ENCODE results near the gene LIPA.
"Not testable (repeated sequence)": the region's sequence is repeated elsewhere in the genome, so short reads cannot be mapped to it uniquely, and the experiment has no call there.

The LIPA gene

DNA sequence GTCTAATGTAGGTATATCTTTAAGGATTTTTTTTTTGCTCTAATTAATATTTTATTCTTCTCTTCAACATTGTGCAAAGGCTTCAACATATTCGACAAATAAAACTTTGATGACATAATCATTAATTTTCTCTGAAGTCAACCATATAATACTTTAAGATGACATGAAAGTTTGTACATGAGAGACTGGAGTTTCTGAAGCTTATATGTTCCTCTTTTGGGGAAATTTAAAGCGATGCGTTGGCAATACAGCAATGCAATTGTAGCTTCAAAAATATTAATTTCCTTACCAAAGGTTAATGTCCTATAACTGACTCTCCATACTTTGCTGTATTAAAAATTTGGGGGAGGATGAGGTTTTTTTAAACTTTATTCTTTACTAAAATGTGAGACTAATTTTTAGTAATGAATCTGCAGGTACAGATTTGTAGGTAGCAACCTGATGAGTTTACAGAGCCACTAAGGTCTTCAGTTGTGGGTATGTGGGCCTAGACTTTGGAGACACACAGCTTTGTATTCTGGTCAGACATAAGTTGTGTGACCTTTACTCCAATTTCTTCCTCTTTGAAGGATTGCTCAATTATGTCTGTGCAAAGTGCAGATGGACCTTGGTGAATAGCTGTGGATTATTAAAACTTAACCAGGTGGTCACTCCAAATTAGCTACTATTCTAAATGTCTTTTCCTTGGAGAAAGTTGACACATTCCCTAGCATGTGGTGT, 18.0 kb upstream of the LIPA start:
- DNase-seq: no peak

DNA sequence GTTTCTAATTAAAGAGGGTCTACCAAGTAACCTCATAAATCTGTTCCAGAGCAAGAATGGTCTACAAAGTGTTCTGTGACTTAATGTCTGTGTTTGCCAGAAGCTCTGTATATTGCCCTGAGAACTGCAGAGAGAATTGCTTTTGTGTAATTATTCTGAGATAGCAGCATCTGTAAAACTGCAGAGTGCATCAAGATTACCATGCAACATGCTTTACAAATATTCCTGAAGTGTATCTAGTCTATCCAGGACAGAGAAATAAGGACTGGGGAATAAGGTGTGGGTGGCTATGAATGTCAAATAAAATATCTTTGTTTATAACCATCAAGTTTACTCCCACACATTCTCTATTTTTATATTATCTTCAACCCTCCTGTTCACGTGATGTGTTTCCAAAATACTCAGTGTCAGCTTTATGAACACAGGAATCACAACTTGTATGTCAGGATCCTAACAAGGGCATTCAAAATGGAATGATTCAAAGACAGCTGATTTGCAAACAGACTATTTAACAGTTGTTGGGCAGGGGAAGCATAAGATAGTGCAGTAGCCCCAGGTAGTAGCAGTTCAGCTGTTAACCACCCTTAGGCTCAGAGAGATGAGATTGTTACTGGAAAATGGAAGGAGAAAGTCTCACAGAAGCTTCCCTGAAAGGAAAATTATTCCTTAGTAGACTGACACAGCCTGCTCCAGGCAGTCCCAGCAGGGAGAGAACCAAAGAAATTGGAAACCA, 15.3 kb upstream of the LIPA start:
- DNase-seq: no peak

DNA sequence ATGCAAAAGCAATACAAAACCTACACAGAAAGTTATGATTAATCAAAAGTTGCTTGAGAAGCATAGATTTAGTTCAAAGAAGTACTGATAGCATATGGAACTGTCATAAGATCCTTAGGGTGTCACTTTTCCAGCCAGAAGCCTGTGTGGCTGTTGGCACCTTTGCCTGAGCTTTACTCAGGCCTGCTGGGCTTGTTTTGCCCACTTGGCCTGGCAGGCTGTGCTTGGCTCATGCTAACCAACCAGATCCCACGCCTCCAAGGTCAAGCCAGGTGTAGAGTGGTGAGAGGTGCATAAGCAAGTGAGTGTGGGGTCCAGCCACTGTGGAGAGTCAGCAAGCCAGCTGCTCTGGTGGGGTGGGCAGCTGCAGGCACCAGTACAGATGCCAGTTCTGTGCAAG, 12.0 kb upstream of the LIPA start:
- no peak for DNase-seq

DNA sequence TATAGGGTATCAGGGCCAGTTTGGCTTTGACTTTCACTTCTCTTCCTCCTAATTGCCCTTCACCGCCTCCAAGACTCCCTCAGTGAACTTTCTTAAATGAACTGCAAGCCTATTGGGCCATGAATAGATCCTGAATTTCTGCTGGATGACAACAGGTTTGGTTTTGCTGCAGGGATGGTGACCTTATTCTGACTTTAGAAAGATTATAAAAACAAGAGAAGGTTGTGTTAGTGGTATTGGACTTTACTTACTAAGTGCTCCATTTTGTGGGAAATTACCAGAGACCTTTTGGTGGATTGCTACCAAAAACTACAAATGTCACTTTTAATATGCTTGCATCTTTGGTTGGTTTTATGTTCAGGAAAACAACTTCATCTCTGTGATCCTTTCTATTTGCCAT, 11.5 kb upstream of the LIPA start:
- no peak for DNase-seq

DNA sequence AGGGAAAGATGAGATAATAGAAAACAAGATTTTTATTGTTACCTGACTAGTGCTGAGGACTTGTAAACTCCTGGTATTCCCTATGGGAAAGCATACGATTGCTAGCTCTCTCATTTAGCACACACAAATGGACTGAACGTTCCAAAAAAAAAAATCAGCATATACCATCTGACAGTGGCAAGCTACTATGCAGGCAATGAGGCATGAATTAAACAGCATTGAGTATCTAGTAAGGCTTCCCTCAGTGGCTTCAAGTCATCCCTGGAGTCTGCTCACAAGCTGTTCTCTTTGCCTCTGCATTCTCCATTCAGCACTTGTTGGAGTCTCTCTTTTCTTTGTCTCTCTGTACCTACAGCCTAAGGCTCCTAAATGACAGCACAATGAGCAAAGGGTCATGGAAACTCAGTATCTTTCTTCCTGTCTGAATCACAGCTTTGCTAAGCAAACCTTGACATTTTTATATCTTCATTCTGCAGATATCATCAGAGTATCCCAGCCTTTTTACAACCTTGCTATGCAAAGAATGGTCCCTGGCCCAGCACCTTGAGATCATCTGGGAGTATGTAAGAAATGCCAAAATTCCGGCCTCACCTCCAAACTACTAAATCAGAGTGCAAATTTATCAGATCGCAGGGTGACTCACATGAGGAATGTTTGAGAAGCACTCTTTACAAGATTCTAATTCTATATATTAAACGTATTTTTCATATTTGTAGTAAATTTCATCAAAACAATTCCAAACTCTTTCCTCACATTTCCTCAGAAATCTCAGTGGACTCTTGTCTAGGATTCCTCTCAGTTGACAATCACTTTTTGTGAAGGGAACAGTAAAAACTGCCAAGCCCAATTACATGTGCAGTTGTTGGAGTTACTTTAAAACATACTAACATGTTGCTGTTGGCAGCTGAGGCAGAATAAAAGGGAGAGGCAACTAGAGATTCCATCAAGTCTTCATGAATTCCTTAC, 10.8 kb upstream of the LIPA start:
- peak; percentile 91 for DNase-seq

DNA sequence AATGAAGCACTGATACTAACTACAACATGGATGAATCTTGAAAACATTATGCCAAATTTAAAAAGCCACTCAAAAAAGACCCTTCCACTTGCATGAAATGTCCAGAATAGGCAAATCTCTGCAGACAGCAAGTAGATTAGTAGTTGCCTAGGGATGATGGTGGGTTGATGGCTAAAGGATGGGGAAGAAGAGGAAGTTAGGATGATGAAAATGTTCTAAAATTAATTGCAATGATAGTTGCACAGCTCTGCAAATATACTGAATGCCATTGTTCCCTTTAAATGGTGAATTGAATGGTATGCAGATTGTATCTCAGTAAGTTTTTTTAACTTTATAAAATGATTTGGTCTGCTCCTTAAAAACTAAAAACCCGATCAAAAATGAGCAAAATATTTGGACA, 7.3 kb upstream of the LIPA start:
- no peak for DNase-seq

DNA sequence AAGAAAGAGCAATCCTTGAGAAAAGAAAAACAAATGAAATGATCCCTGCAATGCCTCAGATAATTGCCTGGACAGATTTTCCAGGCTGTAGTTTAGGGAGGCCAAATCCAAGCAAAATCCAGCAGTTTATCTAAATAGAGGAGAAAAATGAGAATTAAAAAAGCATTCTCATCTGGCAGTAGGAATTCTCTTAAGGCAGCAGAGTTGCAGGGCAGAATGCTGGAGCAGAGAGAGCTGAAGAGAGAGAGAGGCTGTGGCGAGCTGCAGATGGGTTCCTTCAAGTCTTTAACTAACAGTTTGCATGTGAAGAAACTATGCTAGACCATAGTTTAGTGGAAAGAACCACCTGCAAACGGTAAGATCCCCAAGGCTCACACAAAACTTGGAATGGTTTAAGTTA, 6.0 kb upstream of the LIPA start:
- no peak for DNase-seq

DNA sequence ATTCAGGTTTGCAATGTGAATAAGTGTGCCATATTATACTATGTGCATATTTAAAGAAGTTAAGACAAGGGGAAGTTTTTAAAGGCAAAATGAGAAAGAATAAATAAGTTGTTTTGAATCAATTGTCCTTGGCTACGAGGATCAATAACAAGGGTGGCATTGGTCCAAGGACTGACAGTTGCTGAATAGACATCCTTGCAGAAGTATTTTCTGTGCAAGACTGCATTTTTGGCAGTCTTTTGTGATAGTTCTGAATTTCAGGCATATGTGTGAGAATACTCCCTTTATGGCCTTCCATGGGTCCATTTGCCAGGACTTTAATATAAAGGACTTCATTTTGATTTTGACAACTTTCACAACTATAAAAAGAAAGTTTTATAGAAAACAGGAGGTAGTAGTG, 5.4 kb upstream of the LIPA start:
- no peak for DNase-seq

DNA sequence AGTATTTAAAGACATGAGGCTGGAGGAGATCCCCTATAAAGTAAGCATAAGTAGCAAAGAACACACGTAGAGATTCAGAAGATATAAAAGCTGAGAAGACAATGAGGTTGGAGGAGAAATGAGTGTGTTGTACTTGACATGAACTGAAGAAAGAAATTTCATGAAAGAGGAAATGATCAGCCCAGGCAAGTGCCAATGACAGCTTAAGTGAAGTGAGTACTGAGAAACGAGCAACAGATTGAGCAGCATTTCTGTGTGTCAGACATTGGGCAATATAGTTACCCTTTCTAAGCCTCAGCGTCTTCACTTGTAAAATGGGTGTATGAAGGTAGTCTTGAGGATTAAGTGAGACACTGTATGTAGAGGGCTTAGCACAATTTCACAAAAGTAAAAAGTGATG, 4.8 kb upstream of the LIPA start:
- no peak for DNase-seq

DNA sequence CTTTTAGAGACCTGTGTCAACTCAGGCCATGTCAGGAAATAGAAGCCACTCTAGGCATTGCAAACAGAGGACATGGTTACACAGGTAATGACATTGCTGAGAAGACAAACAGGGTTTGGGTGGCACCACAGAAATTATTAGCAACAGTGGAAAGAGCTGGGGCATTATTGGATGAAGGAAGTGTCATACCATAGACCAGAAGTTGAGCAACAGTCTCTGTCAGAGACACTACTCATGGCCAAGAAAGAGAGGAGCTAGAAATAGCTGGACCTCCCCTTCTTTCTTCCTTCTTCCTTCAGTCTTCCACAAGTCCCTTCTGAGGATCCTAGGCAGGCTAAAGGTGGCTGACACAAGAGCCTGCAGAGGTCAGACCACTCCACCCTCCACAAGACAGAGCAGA, 4.2 kb upstream of the LIPA start:
- DNase-seq: no peak

DNA sequence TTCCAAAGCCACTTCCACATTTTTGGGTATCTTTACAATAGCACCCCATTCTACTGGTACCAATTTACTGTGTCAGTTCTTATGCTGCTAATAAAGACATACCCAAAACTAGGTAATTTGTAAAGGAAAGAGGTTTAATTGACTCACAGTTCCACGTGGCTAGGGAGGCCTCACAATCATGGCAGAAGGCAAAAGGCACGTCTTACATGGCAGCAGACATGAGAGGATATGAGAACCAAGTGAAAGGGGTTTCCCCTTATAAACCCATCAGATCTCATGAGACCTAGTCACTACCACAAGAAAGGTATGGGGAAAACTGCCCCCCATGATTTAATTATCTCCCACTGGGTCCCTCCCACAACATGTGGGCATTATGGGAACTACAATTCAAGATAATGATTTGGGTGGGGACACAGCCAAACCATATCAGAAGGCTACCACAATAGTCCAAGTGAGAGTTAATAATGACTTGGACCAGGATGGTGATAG, 3.6 kb upstream of the LIPA start:
- DNase-seq: not testable (repeated sequence)

DNA sequence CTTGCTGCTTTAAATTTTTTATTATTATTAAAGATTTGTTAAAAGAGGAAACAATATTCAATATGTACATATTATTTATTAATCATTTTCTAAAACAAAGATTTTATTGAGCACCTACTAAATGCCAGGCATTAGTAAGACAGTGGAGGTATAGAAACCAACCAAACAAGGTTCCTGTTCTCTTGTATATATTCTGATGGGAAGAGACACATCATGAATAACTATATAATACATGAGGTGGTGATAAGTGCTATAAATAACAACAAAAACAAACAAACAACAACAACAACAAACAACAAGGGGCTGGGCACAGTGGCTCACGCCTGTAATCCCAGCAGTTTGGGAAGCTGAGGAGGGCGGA, 630 bp upstream of the LIPA start:
- DNase-seq: no peak

DNA sequence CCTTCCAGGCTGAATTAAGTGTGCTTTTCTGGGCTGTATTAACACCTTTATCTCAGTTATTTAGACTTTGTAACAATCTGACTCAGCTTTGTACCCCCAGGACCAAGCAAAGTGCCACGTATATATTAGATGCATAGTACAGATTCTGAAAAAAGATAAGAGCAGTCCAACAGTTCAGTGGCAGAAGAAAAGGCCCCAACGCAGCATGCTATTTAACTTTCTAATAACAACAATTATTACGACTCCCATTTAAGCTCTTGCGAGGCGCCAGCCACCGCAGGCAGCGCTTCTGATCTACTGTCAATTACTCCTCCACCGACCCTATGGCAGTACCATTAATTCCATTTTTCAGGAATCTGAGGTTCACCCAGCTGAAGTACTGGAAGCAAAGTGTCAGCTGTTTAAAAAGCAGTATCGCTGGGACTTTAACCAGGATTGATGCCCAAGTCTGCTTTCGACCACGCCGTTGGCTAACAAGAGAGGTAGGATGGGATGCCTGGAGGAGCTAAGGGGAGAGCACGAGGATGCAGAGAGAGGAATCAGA, 638 bp downstream of the LIPA start:
- no peak for DNase-seq

DNA sequence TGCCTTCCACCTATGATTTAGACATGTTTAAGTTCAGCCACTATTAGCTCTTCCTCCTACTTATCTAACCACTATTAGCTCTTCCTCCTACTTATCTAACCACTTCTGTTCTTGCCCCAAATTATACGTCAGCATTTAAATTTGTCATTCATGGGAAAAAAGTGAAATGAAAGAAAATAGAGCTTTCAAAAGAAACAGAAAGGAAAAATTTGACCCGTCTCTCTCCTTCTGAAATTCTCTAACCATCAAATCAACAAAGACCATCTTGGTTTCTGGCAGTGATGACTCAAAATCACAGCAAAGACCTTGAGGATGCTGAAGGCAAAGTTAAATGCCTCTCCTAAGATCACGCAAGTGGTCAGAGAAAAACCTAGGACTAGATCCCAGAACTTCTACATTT, 2.6 kb downstream of the LIPA start:
- DNase-seq: no peak

DNA sequence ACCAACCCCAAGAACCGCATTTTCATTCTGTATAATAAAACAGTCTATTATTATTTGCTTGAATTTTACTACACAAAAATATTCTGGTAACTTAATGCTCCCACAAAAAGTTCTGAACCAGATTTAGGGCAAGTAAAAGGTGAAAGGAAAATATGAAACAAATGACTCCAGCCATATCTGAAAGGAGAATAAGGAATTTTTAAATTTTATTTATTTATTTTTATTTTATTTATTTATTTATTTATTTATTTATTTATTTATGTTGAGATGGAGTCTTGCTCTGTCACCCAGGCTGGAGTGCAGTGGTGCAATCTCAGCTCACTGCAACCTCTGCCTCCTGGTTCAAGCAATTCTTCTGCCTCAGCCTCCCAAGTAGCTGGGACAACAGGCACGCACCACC, 4.0 kb downstream of the LIPA start:
- not testable (repeated sequence) for DNase-seq

DNA sequence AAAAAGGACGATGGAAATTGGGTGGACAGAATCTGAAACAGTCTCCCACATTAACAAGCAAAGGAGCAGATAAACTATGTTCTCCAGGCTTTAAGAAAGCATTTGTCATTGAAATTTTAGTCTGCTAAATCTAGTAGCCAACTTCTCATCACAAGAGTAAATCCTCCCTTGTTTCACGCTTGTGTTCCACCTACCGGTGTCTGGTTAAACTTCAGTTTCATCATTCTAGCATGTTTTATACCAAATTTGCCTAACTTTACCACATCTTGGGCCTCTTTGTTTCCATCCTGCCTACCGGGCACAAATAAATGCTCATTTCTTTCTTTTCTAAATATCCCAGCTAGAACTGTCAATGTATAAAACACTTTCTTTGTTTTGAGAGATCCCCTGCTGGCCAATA, 5.8 kb downstream of the LIPA start:
- no peak for DNase-seq

DNA sequence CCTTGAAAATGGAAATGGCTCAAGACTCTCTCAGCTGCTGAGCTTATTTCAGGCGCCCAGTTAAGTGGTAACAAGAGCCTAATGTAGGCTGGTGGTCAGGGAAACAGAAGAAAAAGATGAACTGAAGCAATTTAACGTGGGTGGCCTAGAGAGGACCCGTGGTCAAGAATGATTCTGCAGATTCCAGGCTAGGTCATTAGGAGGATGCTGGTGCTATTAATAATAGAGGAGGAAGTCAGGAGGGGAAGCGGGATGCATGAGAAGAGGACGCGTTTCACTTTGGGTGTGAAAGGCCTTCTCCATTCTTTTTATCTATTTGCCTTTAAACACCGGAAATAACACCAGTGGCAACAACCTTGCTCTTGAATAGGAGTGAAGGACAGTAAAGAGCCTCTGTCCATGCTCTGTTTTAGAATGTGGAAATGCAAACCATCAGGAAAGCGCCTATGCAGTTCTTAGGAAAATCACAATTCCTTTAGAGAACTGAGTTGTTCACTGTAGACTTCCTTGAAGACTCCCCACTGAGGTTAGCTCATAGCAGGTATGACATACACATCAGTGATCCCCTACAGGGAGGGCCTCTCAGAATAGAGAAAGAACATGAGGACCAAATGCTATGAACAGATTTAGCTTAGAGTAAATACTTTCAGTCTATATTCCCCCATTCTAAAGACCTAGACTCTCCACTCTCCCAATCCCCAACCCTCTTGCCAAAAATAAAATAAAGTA, 8.6 kb downstream of the LIPA start:
- DNase-seq: no peak

DNA sequence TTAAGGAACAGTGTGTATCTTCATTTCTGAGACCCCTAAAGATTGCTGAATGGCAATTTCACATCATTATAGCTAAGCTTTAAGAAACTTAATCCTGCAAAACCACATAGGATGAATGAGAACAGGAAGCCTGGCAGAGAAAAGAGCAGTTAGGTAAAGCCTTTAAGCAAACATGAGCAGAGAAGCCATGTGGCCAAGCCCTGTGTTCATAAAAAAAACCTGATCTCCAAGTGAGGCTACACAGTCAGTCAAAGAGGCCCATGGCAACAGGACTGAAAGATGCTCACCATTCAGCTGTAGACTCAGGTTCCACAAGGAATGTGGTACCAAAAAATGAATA, 9.3 kb downstream of the LIPA start:
- no peak for DNase-seq

DNA sequence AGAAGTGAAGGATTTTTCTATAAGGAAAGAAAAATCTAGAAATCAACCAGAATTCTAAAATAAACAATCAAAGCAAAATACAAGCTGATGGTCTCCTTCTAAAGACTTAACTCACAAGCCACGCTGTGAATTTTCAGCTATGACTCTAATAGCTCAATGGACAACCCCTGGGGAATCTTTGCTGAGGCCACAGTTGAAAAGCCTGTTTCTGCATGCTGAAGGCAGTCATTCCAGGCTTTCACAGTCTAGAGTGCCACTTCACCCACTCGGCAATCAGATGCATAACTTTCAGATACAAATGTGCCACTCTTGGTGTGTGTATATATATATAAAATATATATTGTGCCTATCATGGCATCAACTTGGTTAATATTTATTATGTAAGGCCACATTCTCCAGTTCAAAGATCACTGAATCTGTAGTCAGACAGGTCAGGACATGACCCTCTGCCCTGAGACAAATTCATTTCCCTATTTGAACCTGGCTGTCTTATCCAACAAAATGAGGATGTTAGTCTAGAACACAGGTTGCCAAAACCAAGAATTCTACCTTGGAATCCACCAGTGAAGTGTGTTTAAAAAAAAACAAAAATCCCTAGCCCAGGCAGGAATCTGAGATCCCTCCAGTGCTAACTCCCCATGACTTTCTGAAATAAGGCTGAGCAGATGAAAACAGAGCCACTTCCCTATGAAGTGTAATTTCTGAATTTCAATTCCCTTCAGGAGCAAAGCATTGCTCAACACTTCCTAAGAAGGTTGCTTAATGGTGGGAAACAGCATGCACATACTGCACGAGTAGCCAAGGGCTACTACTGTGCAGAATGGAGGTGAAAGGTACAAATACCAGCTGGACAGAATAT, 9.9 kb downstream of the LIPA start:
- no peak for DNase-seq

DNA sequence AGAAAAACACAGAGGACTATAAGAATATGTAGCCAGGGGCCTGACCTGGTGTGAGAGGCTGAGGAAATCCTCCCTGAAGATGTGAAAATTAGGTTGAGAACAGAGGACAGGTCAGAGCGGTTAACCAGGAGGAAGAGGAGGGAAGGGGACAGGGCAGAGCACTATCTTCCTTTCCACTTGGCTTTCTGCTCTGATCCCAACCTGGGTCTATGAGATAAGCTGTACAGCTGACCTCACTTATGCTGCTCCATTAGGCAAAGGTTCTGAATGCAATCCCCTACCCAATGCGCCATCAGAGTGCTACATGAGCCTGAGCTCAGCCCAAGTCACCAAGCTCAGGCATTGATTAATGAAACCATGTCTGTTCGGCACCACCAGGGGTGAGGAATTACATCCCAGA, 10.5 kb downstream of the LIPA start:
- DNase-seq: no peak

DNA sequence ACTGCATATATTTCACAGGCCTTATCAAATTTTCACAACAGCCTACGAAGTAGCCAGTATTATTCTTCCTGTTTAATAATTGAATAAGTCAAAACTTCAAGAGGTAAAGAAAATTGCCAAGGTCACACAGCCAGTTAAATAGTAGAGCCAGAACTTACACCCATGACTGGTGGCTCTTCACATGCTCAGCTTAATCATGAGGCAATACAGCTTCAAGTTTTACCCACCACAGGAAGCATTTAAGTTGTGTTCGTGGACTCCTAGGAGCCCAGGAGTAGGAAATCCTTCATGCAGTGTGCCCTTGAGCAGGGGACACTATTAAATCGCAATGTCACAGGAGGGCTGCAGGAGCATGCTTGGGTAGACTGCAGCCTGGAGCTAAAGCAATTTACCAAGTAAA, 11.1 kb downstream of the LIPA start:
- no peak for DNase-seq

Measured in fibroblast of skin of right quadriceps (primary cell).